ENCODE measurements around the gene USP43.
A peak's percentile ranks its signal among the peaks of the same experiment; 100 is the strongest.

USP43 gene

DNA sequence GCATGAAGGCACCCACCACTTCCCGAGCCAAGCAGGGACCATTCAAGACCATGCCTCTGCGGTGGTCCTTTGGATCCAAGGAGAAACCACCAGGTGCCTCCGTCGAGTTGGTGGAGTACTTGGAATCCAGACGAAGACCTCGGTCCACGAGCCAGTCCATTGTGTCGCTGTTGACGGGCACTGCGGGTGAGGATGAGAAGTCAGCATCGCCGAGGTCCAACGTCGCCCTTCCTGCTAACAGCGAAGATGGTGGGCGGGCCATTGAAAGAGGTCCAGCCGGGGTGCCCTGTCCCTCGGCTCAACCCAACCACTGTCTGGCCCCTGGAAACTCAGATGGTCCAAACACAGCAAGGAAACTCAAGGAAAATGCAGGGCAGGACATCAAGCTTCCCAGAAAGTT is 82.7 kb downstream of the USP43 start:
- H3K9me3 ChIP-seq (replicated peaks in 1 of 2; ENCODE audit: control insufficient read depth in 2 of 2, insufficient read depth in 1 of 2, low read depth in 1 of 2, low read length in 2 of 2), result no peaks in the 10 kb centered on the region
- peak overlapping the region; percentile 84 for H2BK15ac ChIP-seq (ENCODE audit: low read length)
- peak overlapping the region; percentile 86 for H2AK5ac ChIP-seq (ENCODE audit: low read depth, low read length)
- no peak overlapping the region for H2AFZ ChIP-seq (ENCODE audit: low read length)
- no peaks in the 10 kb centered on the region for H3K36me3 ChIP-seq (replicated peaks in 1 of 2; ENCODE audit: control insufficient read depth in 2 of 2, insufficient read depth in 2 of 2, low read length in 2 of 2)
- no peak overlapping the region for H4K8ac ChIP-seq (ENCODE audit: low read depth, low read length)
- H2BK5ac ChIP-seq (ENCODE audit: low read length), result peak overlapping the region; percentile 15
- no peak overlapping the region for H3K4me3 ChIP-seq (ENCODE audit: low read length in 2 of 2)
- WGBS, 2 donors (ENCODE audit: extremely low coverage in 2 of 2, insufficient read length in 2 of 2, insufficient replicate concordance in 1 of 2), result no CpG with 5 or more reads among the region's 18 CpGs
- H3K18ac ChIP-seq (ENCODE audit: low read length), result no peak overlapping the region
- H2BK120ac ChIP-seq (ENCODE audit: low read depth, low read length), result no peak overlapping the region
- H3K27ac ChIP-seq (replicated peaks; ENCODE audit: low read length), result no peak overlapping the region
- H3K4me2 ChIP-seq (ENCODE audit: insufficient read depth, low read length, poor library complexity, severe bottlenecking), result no peak overlapping the region
- H3K14ac ChIP-seq (ENCODE audit: low read length), result no peak overlapping the region
- no peaks in the 10 kb centered on the region for H3K79me1 ChIP-seq (ENCODE audit: low read depth, low read length)
- H3K4ac ChIP-seq (ENCODE audit: low read length), result no peak overlapping the region
- DNase-seq (ENCODE audit: low spot score), result no peak
- peaks cover 0 to 10% of the 10 kb centered on the region in 2 donors for H3K4me1 ChIP-seq (ENCODE audit: control insufficient read depth in 2 of 2, insufficient read depth in 1 of 2, low read depth in 1 of 2, low read length in 2 of 2)
- no peak overlapping the region for H4K91ac ChIP-seq (ENCODE audit: low read depth, low read length, poor library complexity)
- H3K27me3 ChIP-seq (ENCODE audit: control insufficient read depth in 3 of 3, insufficient read depth in 3 of 3, low read depth in 1 of 3, low read length in 3 of 3), result no peaks in the 10 kb centered on the region
- peak overlapping the region; percentile 59 for H2BK12ac ChIP-seq (ENCODE audit: low read length)
- no peak overlapping the region for H3K23ac ChIP-seq (ENCODE audit: low read depth, low read length, poor library complexity)
- H3K9ac ChIP-seq (ENCODE audit: low read depth, low read length, poor library complexity), result no peak overlapping the region

DNA sequence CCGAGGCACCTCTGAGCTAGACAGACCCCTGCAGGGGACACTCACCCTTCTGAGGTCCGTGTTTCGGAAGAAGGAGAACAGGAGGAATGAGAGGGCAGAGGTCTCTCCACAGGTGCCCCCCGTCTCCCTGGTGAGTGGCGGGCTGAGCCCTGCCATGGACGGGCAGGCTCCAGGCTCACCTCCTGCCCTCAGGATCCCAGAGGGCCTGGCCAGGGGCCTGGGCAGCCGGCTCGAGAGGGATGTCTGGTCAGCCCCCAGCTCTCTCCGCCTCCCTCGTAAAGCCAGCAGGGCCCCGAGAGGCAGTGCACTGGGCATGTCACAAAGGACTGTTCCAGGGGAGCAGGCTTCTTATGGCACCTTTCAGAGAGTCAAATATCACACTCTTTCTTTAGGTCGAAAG is 83.2 kb downstream of the USP43 start:
- H3K23ac ChIP-seq (ENCODE audit: low read depth, low read length, poor library complexity), result no peak overlapping the region
- no peaks in the 10 kb centered on the region for H3K36me3 ChIP-seq (replicated peaks in 1 of 2; ENCODE audit: control insufficient read depth in 2 of 2, insufficient read depth in 2 of 2, low read length in 2 of 2)
- peaks cover 0 to 10% of the 10 kb centered on the region in 2 donors for H3K4me1 ChIP-seq (ENCODE audit: control insufficient read depth in 2 of 2, insufficient read depth in 1 of 2, low read depth in 1 of 2, low read length in 2 of 2)
- no peak overlapping the region for H3K9ac ChIP-seq (ENCODE audit: low read depth, low read length, poor library complexity)
- no peak overlapping the region for H3K18ac ChIP-seq (ENCODE audit: low read length)
- no peak overlapping the region for H2AFZ ChIP-seq (ENCODE audit: low read length)
- H4K8ac ChIP-seq (ENCODE audit: low read depth, low read length), result no peak overlapping the region
- no peak overlapping the region for H3K14ac ChIP-seq (ENCODE audit: low read length)
- no peak overlapping the region for H2BK12ac ChIP-seq (ENCODE audit: low read length)
- no peak overlapping the region for H3K4me2 ChIP-seq (ENCODE audit: insufficient read depth, low read length, poor library complexity, severe bottlenecking)
- H3K27ac ChIP-seq (replicated peaks; ENCODE audit: low read length), result no peak overlapping the region
- no peaks in the 10 kb centered on the region for H3K27me3 ChIP-seq (ENCODE audit: control insufficient read depth in 3 of 3, insufficient read depth in 3 of 3, low read depth in 1 of 3, low read length in 3 of 3)
- no peak overlapping the region for H2AK5ac ChIP-seq (ENCODE audit: low read depth, low read length)
- H4K91ac ChIP-seq (ENCODE audit: low read depth, low read length, poor library complexity), result no peak overlapping the region
- H2BK15ac ChIP-seq (ENCODE audit: low read length), result peak overlapping the region; percentile 16
- no peak overlapping the region for H2BK120ac ChIP-seq (ENCODE audit: low read depth, low read length)
- no peak for DNase-seq (ENCODE audit: low spot score)
- no peak overlapping the region for H3K4me3 ChIP-seq (ENCODE audit: low read length in 2 of 2)
- no peaks in the 10 kb centered on the region for H3K9me3 ChIP-seq (replicated peaks in 1 of 2; ENCODE audit: control insufficient read depth in 2 of 2, insufficient read depth in 1 of 2, low read depth in 1 of 2, low read length in 2 of 2)
- no peaks in the 10 kb centered on the region for H3K79me1 ChIP-seq (ENCODE audit: low read depth, low read length)
- H2BK5ac ChIP-seq (ENCODE audit: low read length), result peak overlapping the region; percentile 15
- no CpG with 5 or more reads among the region's 12 CpGs for WGBS, 2 donors (ENCODE audit: extremely low coverage in 2 of 2, insufficient read length in 2 of 2, insufficient replicate concordance in 1 of 2)
- H3K4ac ChIP-seq (ENCODE audit: low read length), result no peak overlapping the region

DNA sequence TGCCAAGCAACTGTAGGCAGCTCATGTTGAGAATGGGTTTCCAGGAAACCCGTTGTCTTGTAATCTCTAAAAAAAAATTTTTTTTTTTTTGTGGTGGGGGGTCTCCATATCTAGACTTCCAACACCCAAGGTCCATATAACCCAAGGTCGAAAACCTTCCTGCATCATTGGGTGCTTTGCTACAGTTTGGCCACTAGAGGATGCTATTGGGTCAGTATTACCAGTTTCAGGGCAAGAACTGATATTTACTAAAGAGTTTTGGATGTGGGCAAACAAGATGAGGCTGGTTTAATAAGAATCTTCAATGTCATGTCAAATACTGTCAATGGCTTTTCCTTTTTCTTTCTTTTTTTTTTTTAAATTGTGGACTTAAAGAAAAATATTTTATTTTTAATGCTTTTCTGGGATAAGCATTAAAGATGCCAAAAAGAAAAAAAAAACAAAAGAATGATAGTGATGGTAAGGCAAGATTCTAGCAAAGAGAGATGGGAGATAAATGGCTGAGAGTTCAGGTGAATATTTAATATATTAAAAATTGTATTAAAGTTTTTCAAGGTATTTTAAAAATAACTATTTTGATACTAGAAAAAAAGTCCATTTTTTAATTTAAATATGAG is 83.8 kb downstream of the USP43 start:
- no peak overlapping the region for H3K9ac ChIP-seq (ENCODE audit: low read depth, low read length, poor library complexity)

DNA sequence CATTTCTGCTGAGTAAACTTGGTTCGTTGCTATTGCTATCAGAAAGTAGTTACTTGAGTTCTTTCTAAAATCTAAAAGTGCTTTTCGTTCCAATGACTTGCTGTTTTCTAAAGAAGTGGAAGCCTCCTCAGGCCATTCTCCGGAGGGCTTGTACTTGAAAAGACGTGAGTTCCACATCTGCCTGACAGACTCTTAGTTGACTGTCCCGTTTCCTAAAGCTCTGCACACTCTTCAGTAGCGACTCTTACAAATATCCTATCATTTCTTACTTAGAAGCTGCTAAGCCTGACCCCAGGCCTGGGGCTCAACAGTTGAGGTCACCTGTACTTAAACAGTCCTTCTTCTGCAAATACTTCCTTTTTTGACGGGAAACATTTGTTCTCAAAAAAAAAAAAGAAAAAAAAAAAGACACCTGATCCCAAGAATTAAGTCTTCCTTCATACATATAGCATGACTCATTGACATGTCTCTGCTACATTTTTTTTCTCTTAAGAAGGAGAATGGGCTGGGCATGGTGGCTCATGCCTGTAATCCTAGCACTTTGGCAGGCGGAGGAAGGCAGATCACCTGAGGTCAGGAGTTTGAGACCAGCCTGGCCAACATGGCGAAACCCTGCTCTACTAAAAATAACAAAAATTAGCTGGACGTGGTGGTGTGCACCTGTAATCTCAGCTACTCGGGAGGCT is 84.6 kb downstream of the USP43 start:
- Histone ChIP-seq H2AFZ (ENCODE audit: low read length) (no peak overlapping the region), H3K27ac (replicated peaks; ENCODE audit: low read length) (no peak overlapping the region)

More for the DNA sequence above, 83.8 kb downstream of the USP43 start:
- peak; percentile 47 for DNase-seq (ENCODE audit: low spot score)
- H3K4me2 ChIP-seq (ENCODE audit: insufficient read depth, low read length, poor library complexity, severe bottlenecking), result no peak overlapping the region
- no peak overlapping the region for H3K14ac ChIP-seq (ENCODE audit: low read length)
- no peak overlapping the region for H3K4ac ChIP-seq (ENCODE audit: low read length)
- WGBS, 2 donors (ENCODE audit: extremely low coverage in 2 of 2, insufficient read length in 2 of 2, insufficient replicate concordance in 1 of 2), result no CpG with 5 or more reads among the region's 2 CpGs
- no peaks in the 10 kb centered on the region for H3K9me3 ChIP-seq (replicated peaks in 1 of 2; ENCODE audit: control insufficient read depth in 2 of 2, insufficient read depth in 1 of 2, low read depth in 1 of 2, low read length in 2 of 2)
- no peak overlapping the region for H2BK120ac ChIP-seq (ENCODE audit: low read depth, low read length)
- no peak overlapping the region for H3K27ac ChIP-seq (replicated peaks; ENCODE audit: low read length)
- no peaks in the 10 kb centered on the region for H3K36me3 ChIP-seq (replicated peaks in 1 of 2; ENCODE audit: control insufficient read depth in 2 of 2, insufficient read depth in 2 of 2, low read length in 2 of 2)
- H3K27me3 ChIP-seq (ENCODE audit: control insufficient read depth in 3 of 3, insufficient read depth in 3 of 3, low read depth in 1 of 3, low read length in 3 of 3), result no peaks in the 10 kb centered on the region
- no peak overlapping the region for H4K8ac ChIP-seq (ENCODE audit: low read depth, low read length)
- peaks cover 0 to 10% of the 10 kb centered on the region in 2 donors for H3K4me1 ChIP-seq (ENCODE audit: control insufficient read depth in 2 of 2, insufficient read depth in 1 of 2, low read depth in 1 of 2, low read length in 2 of 2)
- H2BK5ac ChIP-seq (ENCODE audit: low read length), result no peak overlapping the region
- H3K23ac ChIP-seq (ENCODE audit: low read depth, low read length, poor library complexity), result no peak overlapping the region
- H2BK15ac ChIP-seq (ENCODE audit: low read length), result no peak overlapping the region
- no peak overlapping the region for H2AFZ ChIP-seq (ENCODE audit: low read length)
- H2AK5ac ChIP-seq (ENCODE audit: low read depth, low read length), result no peak overlapping the region
- no peak overlapping the region for H3K4me3 ChIP-seq (ENCODE audit: low read length in 2 of 2)
- H3K18ac ChIP-seq (ENCODE audit: low read length), result no peak overlapping the region
- no peaks in the 10 kb centered on the region for H3K79me1 ChIP-seq (ENCODE audit: low read depth, low read length)
- no peak overlapping the region for H2BK12ac ChIP-seq (ENCODE audit: low read length)
- no peak overlapping the region for H4K91ac ChIP-seq (ENCODE audit: low read depth, low read length, poor library complexity)

More for the DNA sequence above, 84.6 kb downstream of the USP43 start:
- no CpG with 5 or more reads among the region's 11 CpGs for WGBS, 2 donors (ENCODE audit: extremely low coverage in 2 of 2, insufficient read length in 2 of 2, insufficient replicate concordance in 1 of 2)
- Histone ChIP-seq H3K9me3 (replicated peaks in 1 of 2; ENCODE audit: control insufficient read depth in 2 of 2, insufficient read depth in 1 of 2, low read depth in 1 of 2, low read length in 2 of 2) (no peaks in the 10 kb centered on the region), H3K79me1 (ENCODE audit: low read depth, low read length) (no peaks in the 10 kb centered on the region), H3K9ac (ENCODE audit: low read depth, low read length, poor library complexity) (no peak overlapping the region), H2BK120ac (ENCODE audit: low read depth, low read length) (no peak overlapping the region), H4K8ac (ENCODE audit: low read depth, low read length) (no peak overlapping the region), H2BK15ac (ENCODE audit: low read length) (no peak overlapping the region), H3K18ac (ENCODE audit: low read length) (no peak overlapping the region), H3K23ac (ENCODE audit: low read depth, low read length, poor library complexity) (no peak overlapping the region), H2AK5ac (ENCODE audit: low read depth, low read length) (no peak overlapping the region), H3K4me2 (ENCODE audit: insufficient read depth, low read length, poor library complexity, severe bottlenecking) (no peak overlapping the region), H3K14ac (ENCODE audit: low read length) (no peak overlapping the region), H3K36me3 (replicated peaks in 1 of 2; ENCODE audit: control insufficient read depth in 2 of 2, insufficient read depth in 2 of 2, low read length in 2 of 2) (no peaks in the 10 kb centered on the region), H3K4me1 (ENCODE audit: control insufficient read depth in 2 of 2, insufficient read depth in 1 of 2, low read depth in 1 of 2, low read length in 2 of 2) (peaks cover 0 to 9% of the 10 kb centered on the region in 2 donors), H2BK12ac (ENCODE audit: low read length) (no peak overlapping the region), H2BK5ac (ENCODE audit: low read length) (no peak overlapping the region), H3K27me3 (ENCODE audit: control insufficient read depth in 3 of 3, insufficient read depth in 3 of 3, low read depth in 1 of 3, low read length in 3 of 3) (no peaks in the 10 kb centered on the region), H3K4ac (ENCODE audit: low read length) (no peak overlapping the region), H4K91ac (ENCODE audit: low read depth, low read length, poor library complexity) (no peak overlapping the region), H3K4me3 (ENCODE audit: low read length in 2 of 2) (no peak overlapping the region)
- DNase-seq (ENCODE audit: low spot score), result no peak

Data from neuronal stem cell (in vitro differentiated cells).